GM23338 (cell line): Measurements from ENCODE around the gene OR2G2. TPM values are rescaled to one million over a fixed set of nuclear protein-coding genes. Genes with fewer than 3 reads are reported as not detected.

Experiments
- ATAC-seq: fragments of 200-7000 bp; cut with Tn5 transposase; 3 replicates; pipeline ENCODE4 v1.9.1; 2020
- DNase-seq: peaks from one replicate; pipeline ENCODE4 v3.0.0-alpha.2; 2015; ENCODE audit warnings: low spot score
- H2AFZ ChIP-seq: fragments of 200-600 bp; sonication (generic); 2 replicates; pipeline ENCODE4 v1.8.0; 2016; ENCODE audit warnings: antibody characterized with exemption, mild to moderate bottlenecking, moderate library complexity
- H3F3A ChIP-seq: fragments of 200-600 bp; sonication (generic); replicated peaks from 2 replicates; pipeline ENCODE4 v1.8.0; 2017; ENCODE audit warnings: antibody characterized with exemption, mixed run types, low read depth
- H3K27ac ChIP-seq: fragments of 200-600 bp; sonication (generic); 2 replicates; pipeline ENCODE4 v1.6.1; 2016; ENCODE audit warnings: low read depth
- H3K27me3 ChIP-seq: fragments of 200-600 bp; sonication (generic); 2 replicates; pipeline ENCODE4 v1.8.0; 2016; ENCODE audit warnings: mild to moderate bottlenecking, mixed run types, moderate library complexity; ENCODE audit not compliant: insufficient read depth
- H3K36me3 ChIP-seq: fragments of 200-600 bp; sonication (generic); 2 replicates; pipeline ENCODE4 v1.8.0; 2016; ENCODE audit warnings: mild to moderate bottlenecking; ENCODE audit not compliant: insufficient read depth
- H3K4me1 ChIP-seq: fragments of 200-600 bp; sonication (generic); 2 replicates; pipeline ENCODE4 v1.8.0; 2016; ENCODE audit warnings: mild to moderate bottlenecking, moderate library complexity; ENCODE audit not compliant: insufficient read depth
- H3K4me2 ChIP-seq: fragments of 200-600 bp; sonication (generic); 2 replicates; pipeline ENCODE4 v1.7.1; 2017; ENCODE audit warnings: mixed run types
- H3K4me3 ChIP-seq: fragments of 200-600 bp; sonication (generic); 2 replicates; pipeline ENCODE4 v1.6.1; 2016; ENCODE audit warnings: mixed run types
- H3K79me2 ChIP-seq: fragments of 200-600 bp; sonication (generic); replicated peaks from 2 replicates; pipeline ENCODE4 v1.8.0; 2017; ENCODE audit warnings: mild to moderate bottlenecking; ENCODE audit not compliant: insufficient read depth
- H3K9me2 ChIP-seq: fragments of 200-600 bp; sonication (generic); 2 replicates; pipeline ENCODE4 v1.8.0; 2017; ENCODE audit not compliant: insufficient read depth
- H4K20me1 ChIP-seq: fragments of 200-600 bp; sonication (generic); replicated peaks from 2 replicates; pipeline ENCODE4 v1.8.0; 2017; ENCODE audit warnings: mild to moderate bottlenecking; ENCODE audit not compliant: insufficient read depth
- H3K27ac Mint-ChIP-seq: 2 replicates; pipeline ENCODE4 v1.8.0; 2020; ENCODE audit warnings: inconsistent platforms, mild to moderate bottlenecking, moderate library complexity, mixed read lengths
- H3K27me3 Mint-ChIP-seq: 3 replicates; pipeline ENCODE4 v1.8.0; 2022; ENCODE audit warnings: low read depth, mild to moderate bottlenecking, moderate library complexity, mixed read lengths, inconsistent platforms; ENCODE audit not compliant: insufficient read depth, poor library complexity
- H3K36me3 Mint-ChIP-seq: 3 replicates; pipeline ENCODE4 v1.8.0; 2021; ENCODE audit warnings: low read depth, mild to moderate bottlenecking, inconsistent platforms, moderate library complexity, mixed read lengths
- H3K4me1 Mint-ChIP-seq: 3 replicates; pipeline ENCODE4 v1.8.0; 2020; ENCODE audit warnings: mild to moderate bottlenecking, inconsistent platforms, mixed read lengths
- H3K4me3 Mint-ChIP-seq: 3 replicates; pipeline ENCODE4 v1.8.0; 2021; ENCODE audit warnings: moderate library complexity, mild to moderate bottlenecking, inconsistent platforms, mixed read lengths
- H3K9me3 Mint-ChIP-seq: 3 replicates; pipeline ENCODE4 v1.8.0; 2020; ENCODE audit warnings: moderate library complexity, mild to moderate bottlenecking, inconsistent platforms, mixed read lengths
- CREB1 ChIP-seq: fragments of 250-450 bp; sonication (Bioruptor Pico); IDR thresholded peaks from 2 replicates; pipeline ENCODE4 v1.5.0; 2020; ENCODE audit warnings: low read depth, mild to moderate bottlenecking, moderate library complexity
- EZH2phosphoT487 ChIP-seq: fragments of 200-600 bp; sonication (generic); IDR thresholded peaks from one replicate; pipeline ENCODE4 v1.8.1; 2018; ENCODE audit warnings: antibody characterized with exemption; ENCODE audit not compliant: unreplicated experiment
- JUNB ChIP-seq: IDR thresholded peaks from one replicate; pipeline ENCODE4 v1.6.1; 2016; ENCODE audit warnings: antibody characterized with exemption; ENCODE audit not compliant: unreplicated experiment
- NANOG ChIP-seq: IDR thresholded peaks from 2 replicates; pipeline ENCODE4 v1.6.1; 2016; ENCODE audit warnings: antibody characterized with exemption, borderline replicate concordance
- POLR2AphosphoS5 ChIP-seq: IDR thresholded peaks from 2 replicates; pipeline ENCODE4 v1.6.1; 2016; ENCODE audit warnings: antibody characterized with exemption, low read depth
- REST ChIP-seq: IDR thresholded peaks from one replicate; pipeline ENCODE4 v1.6.1; 2018; ENCODE audit warnings: antibody characterized with exemption; ENCODE audit not compliant: unreplicated experiment
- STAT1 ChIP-seq: IDR thresholded peaks from one replicate; pipeline ENCODE4 v1.6.1; 2016; ENCODE audit warnings: antibody characterized with exemption; ENCODE audit not compliant: unreplicated experiment
- ZNF114 ChIP-seq: fragments of 250-450 bp; sonication (Bioruptor Pico); IDR thresholded peaks from 2 replicates; pipeline ENCODE4 v1.5.0; 2020; ENCODE audit warnings: mild to moderate bottlenecking, moderate library complexity
- ZNF331 ChIP-seq: fragments of 250-450 bp; sonication (Bioruptor Pico); IDR thresholded peaks from 2 replicates; pipeline ENCODE4 v1.5.0; 2020; ENCODE audit warnings: low read depth, mild to moderate bottlenecking, moderate library complexity
- ZNF462 ChIP-seq: fragments of 250-450 bp; sonication (Bioruptor Pico); IDR thresholded peaks from 2 replicates; pipeline ENCODE4 v1.5.0; 2020; ENCODE audit warnings: mild to moderate bottlenecking, moderate library complexity
- polyA plus RNA-seq: library from polyadenylated mRNA; unstranded; fragments of >200 nt; fragmentation: Nextera tagmentation; extraction: Ambion mirVana; gene quantifications from 2 replicates; pipeline ENCODE4 v1.2.1, GENCODE V29; 2016
- total RNA-seq: library from RNA; depleted of rRNA; stranded (reverse); fragments of >200 nt; shearing (Covaris generic); gene quantifications from 2 replicates; pipeline ENCODE4 v1.2.3, GENCODE V29; 2014
- TF ChIP-seq, protein P1 (sequence below), 2 experiments: fragments of 200-600 bp in 1 of 2; sonication (generic) in 1 of 2; conservative IDR thresholded peaks; 2 replicates each; pipeline versions ENCODE4 v1.5.1 to v1.6.1; 2016 to 2017; ENCODE audit warnings: antibody characterized with exemption in 2 of 2, low read depth in 2 of 2, mild to moderate bottlenecking in 2 of 2, moderate library complexity in 1 of 2

OR2G2 gene
- total and polyA plus RNA-seq, 2 experiments from 2014 or later: not detected

GRCh38 chr1:247627951-247628350, 39.8 kb downstream of the OR2G2 start:
- no peak overlapping the region for H2AFZ ChIP-seq
- no peaks in the 10 kb centered on the region for H3F3A ChIP-seq
- TF ChIP-seq CREB1 (CRISPR knock-in tag): no peak
- TF ChIP-seq, protein P1, sequence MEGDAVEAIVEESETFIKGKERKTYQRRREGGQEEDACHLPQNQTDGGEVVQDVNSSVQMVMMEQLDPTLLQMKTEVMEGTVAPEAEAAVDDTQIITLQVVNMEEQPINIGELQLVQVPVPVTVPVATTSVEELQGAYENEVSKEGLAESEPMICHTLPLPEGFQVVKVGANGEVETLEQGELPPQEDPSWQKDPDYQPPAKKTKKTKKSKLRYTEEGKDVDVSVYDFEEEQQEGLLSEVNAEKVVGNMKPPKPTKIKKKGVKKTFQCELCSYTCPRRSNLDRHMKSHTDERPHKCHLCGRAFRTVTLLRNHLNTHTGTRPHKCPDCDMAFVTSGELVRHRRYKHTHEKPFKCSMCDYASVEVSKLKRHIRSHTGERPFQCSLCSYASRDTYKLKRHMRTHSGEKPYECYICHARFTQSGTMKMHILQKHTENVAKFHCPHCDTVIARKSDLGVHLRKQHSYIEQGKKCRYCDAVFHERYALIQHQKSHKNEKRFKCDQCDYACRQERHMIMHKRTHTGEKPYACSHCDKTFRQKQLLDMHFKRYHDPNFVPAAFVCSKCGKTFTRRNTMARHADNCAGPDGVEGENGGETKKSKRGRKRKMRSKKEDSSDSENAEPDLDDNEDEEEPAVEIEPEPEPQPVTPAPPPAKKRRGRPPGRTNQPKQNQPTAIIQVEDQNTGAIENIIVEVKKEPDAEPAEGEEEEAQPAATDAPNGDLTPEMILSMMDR (conservative IDR thresholded peaks at IDR 0.05; ENCODE audit: low read depth in 2 of 2): no peak
- H3K9me3 Mint-ChIP-seq: peaks cover 22% of the 10 kb centered on the region
- no peaks in the 10 kb centered on the region for H3K36me3 ChIP-seq
- DNase-seq: no peak
- H3K27me3 Mint-ChIP-seq: peaks cover 4% of the 10 kb centered on the region
- H3K4me1 ChIP-seq: no peaks in the 10 kb centered on the region
- no peaks in the 10 kb centered on the region for H3K79me2 ChIP-seq
- H3K36me3 Mint-ChIP-seq: peaks cover 6% of the 10 kb centered on the region; the same call in 1 of the 3 replicates
- no peak for ATAC-seq
- H3K27ac ChIP-seq: no peak overlapping the region
- no peak overlapping the region for H3K4me2 ChIP-seq
- H3K4me3 Mint-ChIP-seq: no peak overlapping the region
- H3K4me3 ChIP-seq: no peak overlapping the region
- H3K4me1 Mint-ChIP-seq: no peaks in the 10 kb centered on the region
- H3K27ac Mint-ChIP-seq: no peak overlapping the region
- no peaks in the 10 kb centered on the region for H3K9me2 ChIP-seq
- no peaks in the 10 kb centered on the region for H3K27me3 ChIP-seq
- H4K20me1 ChIP-seq: no peaks in the 10 kb centered on the region

DNA sequence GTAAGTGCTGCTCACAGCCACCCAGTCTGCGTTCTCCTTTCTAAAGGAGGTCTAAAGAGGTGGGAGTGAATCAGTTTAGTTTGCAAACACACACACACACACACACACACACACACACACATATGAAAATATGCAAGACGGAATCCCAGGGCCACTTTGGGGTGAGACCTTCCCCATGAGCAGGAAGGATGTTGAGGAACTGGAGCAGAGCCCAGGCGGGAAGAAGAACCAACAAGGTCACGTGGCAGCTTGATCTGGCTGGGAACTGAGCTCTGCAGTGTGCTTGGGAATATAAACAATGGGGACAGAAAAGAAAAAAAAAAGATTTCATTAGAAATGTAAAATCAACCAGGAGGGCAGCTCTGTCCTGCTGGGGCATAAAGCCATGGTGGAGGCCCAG, 49.9 kb downstream of the OR2G2 start:
- no peak for ATAC-seq
- Histone ChIP-seq H3K4me1 (peaks cover 10% of the 10 kb centered on the region), H3K9me2 (0 out of 2 replicates have a peak, but pooled peaks cover 20% of the 10 kb centered on the region)
- no peak for TF ChIP-seq NANOG
- no peak for TF ChIP-seq CREB1 (CRISPR knock-in tag)
- no peak for TF ChIP-seq REST
- no peak for TF ChIP-seq POLR2AphosphoS5
- no peak for TF ChIP-seq EZH2phosphoT487
- TF ChIP-seq ZNF114 (CRISPR knock-in tag): no peak
- TF ChIP-seq JUNB: no peak
- TF ChIP-seq STAT1: no peak
- no peak for TF ChIP-seq ZNF331 (CRISPR knock-in tag)
- TF ChIP-seq ZNF462: no peak

More for the DNA sequence above, 49.9 kb downstream of the OR2G2 start:
- 0 out of 2 replicates have a peak, but pooled peaks cover 4% of the 10 kb centered on the region for H3F3A ChIP-seq
- no peaks in the 10 kb centered on the region for H3K79me2 ChIP-seq
- H3K27ac ChIP-seq: no peak overlapping the region
- Mint-ChIP-seq H3K4me1 (peaks cover 13% of the 10 kb centered on the region), H3K36me3 (peaks cover 9% of the 10 kb centered on the region; the same call in 2 of the 3 replicates), H3K9me3 (peaks cover 31% of the 10 kb centered on the region), H3K27me3 (peaks cover 13% of the 10 kb centered on the region), H3K4me3 (no peak overlapping the region), H3K27ac (no peak overlapping the region)
- H2AFZ ChIP-seq: no peak overlapping the region
- peak overlapping the region; percentile 80; the same call in 1 of the 2 replicates for H3K4me2 ChIP-seq
- peaks cover 26% of the 10 kb centered on the region for H3K27me3 ChIP-seq
- H3K4me3 ChIP-seq: no peak overlapping the region
- no peak for DNase-seq
- no peaks in the 10 kb centered on the region for H3K36me3 ChIP-seq
- H4K20me1 ChIP-seq: no peaks in the 10 kb centered on the region
